ENCODE data around the gene KLF2.

DNA sequence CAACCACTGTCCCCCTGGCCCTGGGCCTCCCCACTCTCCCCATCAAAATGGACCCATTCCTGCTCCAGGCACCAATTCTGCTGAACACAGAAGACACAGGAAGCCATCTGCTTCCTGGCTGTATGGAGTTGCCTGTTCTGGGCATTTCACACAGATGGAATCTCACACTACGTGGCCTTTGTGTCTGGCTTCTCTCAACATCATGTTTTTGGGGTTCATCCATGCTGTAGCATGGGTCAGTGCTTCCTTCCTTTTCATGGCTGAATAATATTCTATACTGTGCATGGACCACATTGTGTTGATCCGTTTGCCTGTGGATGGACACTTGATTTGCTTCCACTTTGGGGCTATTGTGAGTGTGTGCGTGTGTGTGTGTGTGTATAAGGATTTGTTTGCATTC, 15.0 kb upstream of the KLF2 start:
- TF ChIP-seq ZNF782 (CRISPR knock-in tag; IDR thresholded peaks at IDR 0.05; ENCODE audit: borderline replicate concordance): no peak
- TF ChIP-seq, protein P1, sequence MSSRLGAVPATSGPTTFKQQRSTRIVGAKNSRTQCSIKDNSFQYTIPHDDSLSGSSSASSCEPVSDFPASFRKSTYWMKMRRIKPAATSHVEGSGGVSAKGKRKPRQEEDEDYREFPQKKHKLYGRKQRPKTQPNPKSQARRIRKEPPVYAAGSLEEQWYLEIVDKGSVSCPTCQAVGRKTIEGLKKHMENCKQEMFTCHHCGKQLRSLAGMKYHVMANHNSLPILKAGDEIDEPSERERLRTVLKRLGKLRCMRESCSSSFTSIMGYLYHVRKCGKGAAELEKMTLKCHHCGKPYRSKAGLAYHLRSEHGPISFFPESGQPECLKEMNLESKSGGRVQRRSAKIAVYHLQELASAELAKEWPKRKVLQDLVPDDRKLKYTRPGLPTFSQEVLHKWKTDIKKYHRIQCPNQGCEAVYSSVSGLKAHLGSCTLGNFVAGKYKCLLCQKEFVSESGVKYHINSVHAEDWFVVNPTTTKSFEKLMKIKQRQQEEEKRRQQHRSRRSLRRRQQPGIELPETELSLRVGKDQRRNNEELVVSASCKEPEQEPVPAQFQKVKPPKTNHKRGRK (CRISPR knock-in tag; IDR thresholded peaks at IDR 0.05): no peak
- no peak for TF ChIP-seq RFX5 (IDR thresholded peaks at IDR 0.05; ENCODE audit: low read depth, low read length)
- no peak for TF ChIP-seq DNMT3B (CRISPR knock-in tag; conservative IDR thresholded peaks at IDR 0.05)
- TF ChIP-seq, protein P2, sequence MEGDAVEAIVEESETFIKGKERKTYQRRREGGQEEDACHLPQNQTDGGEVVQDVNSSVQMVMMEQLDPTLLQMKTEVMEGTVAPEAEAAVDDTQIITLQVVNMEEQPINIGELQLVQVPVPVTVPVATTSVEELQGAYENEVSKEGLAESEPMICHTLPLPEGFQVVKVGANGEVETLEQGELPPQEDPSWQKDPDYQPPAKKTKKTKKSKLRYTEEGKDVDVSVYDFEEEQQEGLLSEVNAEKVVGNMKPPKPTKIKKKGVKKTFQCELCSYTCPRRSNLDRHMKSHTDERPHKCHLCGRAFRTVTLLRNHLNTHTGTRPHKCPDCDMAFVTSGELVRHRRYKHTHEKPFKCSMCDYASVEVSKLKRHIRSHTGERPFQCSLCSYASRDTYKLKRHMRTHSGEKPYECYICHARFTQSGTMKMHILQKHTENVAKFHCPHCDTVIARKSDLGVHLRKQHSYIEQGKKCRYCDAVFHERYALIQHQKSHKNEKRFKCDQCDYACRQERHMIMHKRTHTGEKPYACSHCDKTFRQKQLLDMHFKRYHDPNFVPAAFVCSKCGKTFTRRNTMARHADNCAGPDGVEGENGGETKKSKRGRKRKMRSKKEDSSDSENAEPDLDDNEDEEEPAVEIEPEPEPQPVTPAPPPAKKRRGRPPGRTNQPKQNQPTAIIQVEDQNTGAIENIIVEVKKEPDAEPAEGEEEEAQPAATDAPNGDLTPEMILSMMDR (CRISPR knock-in tag; IDR thresholded peaks at IDR 0.05): no peak
- TF ChIP-seq, protein P3, sequence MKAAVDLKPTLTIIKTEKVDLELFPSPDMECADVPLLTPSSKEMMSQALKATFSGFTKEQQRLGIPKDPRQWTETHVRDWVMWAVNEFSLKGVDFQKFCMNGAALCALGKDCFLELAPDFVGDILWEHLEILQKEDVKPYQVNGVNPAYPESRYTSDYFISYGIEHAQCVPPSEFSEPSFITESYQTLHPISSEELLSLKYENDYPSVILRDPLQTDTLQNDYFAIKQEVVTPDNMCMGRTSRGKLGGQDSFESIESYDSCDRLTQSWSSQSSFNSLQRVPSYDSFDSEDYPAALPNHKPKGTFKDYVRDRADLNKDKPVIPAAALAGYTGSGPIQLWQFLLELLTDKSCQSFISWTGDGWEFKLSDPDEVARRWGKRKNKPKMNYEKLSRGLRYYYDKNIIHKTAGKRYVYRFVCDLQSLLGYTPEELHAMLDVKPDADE (CRISPR knock-in tag; IDR thresholded peaks at IDR 0.05): no peak
- TF ChIP-seq TBL1XR1 (IDR thresholded peaks at IDR 0.05; ENCODE audit: borderline replicate concordance, low read length, partially characterized antibody): no peak
- no peak for TF ChIP-seq ZBTB8A (CRISPR knock-in tag; IDR thresholded peaks at IDR 0.05; ENCODE audit: borderline replicate concordance, low read depth)
- TF ChIP-seq TAF1 (CRISPR knock-in tag; IDR thresholded peaks at IDR 0.05): no peak
- TF ChIP-seq SMAD1 (CRISPR knock-in tag; IDR thresholded peaks at IDR 0.05; ENCODE audit: borderline replicate concordance, low read depth): no peak

Measured in HepG2 (cell line).